H1 (cell line): ENCODE measurements around the gene TLE5. TPM values are rescaled to one million over a fixed set of nuclear protein-coding genes. Genes with fewer than 3 reads are reported as not detected.

ENCODE experiments used
- CBX8 ChIP-seq: fragments of 300-800, 300-1000 bp; sonication (generic); IDR thresholded peaks from 2 replicates; pipeline ENCODE4 v1.7.1; 2016; ENCODE audit warnings: low read depth, low read length, borderline replicate concordance
- EGR1 ChIP-seq: IDR thresholded peaks from 2 replicates; pipeline ENCODE4 v1.6.1; 2011; ENCODE audit warnings: low read depth, low read length, borderline replicate concordance
- GABPA ChIP-seq: IDR thresholded peaks from 2 replicates; pipeline ENCODE4 v1.6.1; 2011; ENCODE audit warnings: mild to moderate bottlenecking, low read length, moderate library complexity, borderline replicate concordance; ENCODE audit not compliant: insufficient read depth
- SIN3A ChIP-seq, 2 experiments: IDR thresholded peaks in 1 of 2; conservative IDR thresholded peaks in 1 of 2; 2 replicates each; pipeline ENCODE4 v1.6.1; 2011 to 2012; ENCODE audit warnings: low read length in 2 of 2, improper control_type of control experiment in 1 of 2, low read depth in 1 of 2, mild to moderate bottlenecking in 1 of 2
- polyA plus RNA-seq, 7 experiments: library from polyadenylated mRNA; depleted of rRNA in 3 of 7; stranded (reverse) in 5 of 7; unstranded in 2 of 7; fragments of >200 nt in 5 of 7; fragments of 200-250 nt in 2 of 7; gene quantifications; 1 replicate in 5 of 7; 2 replicates in 1 of 7; 4 replicates in 1 of 7; pipeline versions ENCODE4 v1.2.1 to v1.2.3, GENCODE V29; 2011 to 2013; ENCODE audit warnings: missing spikeins in 2 of 7, mixed read lengths in 2 of 7
- total RNA-seq: library from RNA; stranded (reverse); fragmentation: NEBNext Ultra II Directional; extraction: Animal tissue kit (Norgen Biotek cat#: 25700); gene quantifications from 2 replicates; pipeline ENCODE4 v1.2.1, GENCODE V29; 2021

Gene TLE5
- total and polyA plus RNA-seq, 2 of the 8 experiments (the other 6 are each of a cell fraction or from before 2014, with no cell fraction given) = 187 to 285 TPM

- no peak for TF ChIP-seq SIN3A (conservative IDR thresholded peaks at IDR 0.05 in 1 of 2, IDR thresholded peaks at IDR 0.05 in 1 of 2; ENCODE audit: low read depth in 1 of 2, low read length in 2 of 2)
- no peak for TF ChIP-seq EGR1
- TF ChIP-seq CBX8 = no peak
- no peak for TF ChIP-seq GABPA
- TF ChIP-seq, all 59 proteins: peak for 0
Observed at GRCh38 chr19:3100331-3100730, 38.0 kb upstream of the TLE5 start (continued).
